ENCODE results near the gene METAP1. TPM values are rescaled to one million over a fixed set of nuclear protein-coding genes. Genes with fewer than 3 reads are reported as not detected.
"Not testable (repeated sequence)": the region's sequence is repeated elsewhere in the genome, so short reads cannot be mapped to it uniquely, and the experiment has no call there.

Gene METAP1
- total and polyA plus RNA-seq, 10 donors: 22.0 to 34.7 (median 29.8) TPM

GRCh38 chr4:99100876-99101275 lies 105.4 kb downstream of the METAP1 start:
- Histone ChIP-seq H3K36me3 (no peaks in the 10 kb centered on the region), H3K27ac (no peak overlapping the region), H3K4me1 (peaks cover 0 to 8% (median 2%) of the 10 kb centered on the region in 6 donors), H3K4me3 (no peak overlapping the region), H3K9me3 (no peaks in the 10 kb centered on the region), H3K27me3 (replicated peaks in 1 of 7) (no peaks in the 10 kb centered on the region)
- 89 to 100% (median 95%) methylated on average over 1 of the region's 1 CpG for WGBS, 5 donors
- intact Hi-C loops (cut with DNase I; ENCODE audit: low total_unique reads): no loop called here
- TF ChIP-seq POLR2AphosphoS5 (IDR thresholded peaks at IDR 0.05) (no peak), CTCF (IDR thresholded peaks at IDR 0.05 in 8 of 11, conservative IDR thresholded peaks at IDR 0.05 in 3 of 11) (no peak), POLR2A (IDR thresholded peaks at IDR 0.05) (no peak)
- DNase-seq: no peak

GRCh38 chr4:99102634-99103033 lies 107.1 kb downstream of the METAP1 start:
- Histone ChIP-seq H3K4me1 (peaks cover 0 to 8% (median 2%) of the 10 kb centered on the region in 6 donors), H3K36me3 (no peaks in the 10 kb centered on the region), H3K27me3 (replicated peaks in 1 of 7) (no peaks in the 10 kb centered on the region), H3K9me3 (no peaks in the 10 kb centered on the region), H3K27ac (peak overlapping the region in 1 of 8 donors; percentile 37), H3K4me3 (no peak overlapping the region)
- TF ChIP-seq CTCF (IDR thresholded peaks at IDR 0.05 in 8 of 11, conservative IDR thresholded peaks at IDR 0.05 in 3 of 11) (no peak), POLR2AphosphoS5 (IDR thresholded peaks at IDR 0.05) (no peak), POLR2A (IDR thresholded peaks at IDR 0.05) (no peak)
- 87 to 97% (median 91%) methylated on average over 2 of the region's 2 CpGs for WGBS, 5 donors
- intact Hi-C loops (cut with DNase I; ENCODE audit: low total_unique reads): no loop called here
- no peak for DNase-seq

GRCh38 chr4:99103166-99103565 lies 107.6 kb downstream of the METAP1 start:
- intact Hi-C loops (cut with DNase I; ENCODE audit: low total_unique reads): no loop called here

GRCh38 chr4:99104153-99104552 lies 108.6 kb downstream of the METAP1 start:
- 55 to 76% (median 65%) methylated on average over 1 of the region's 1 CpG for WGBS, 5 donors

More at GRCh38 chr4:99103166-99103565, 107.6 kb downstream of the METAP1 start:
- Histone ChIP-seq H3K4me1 (peaks cover 0 to 8% (median 2%) of the 10 kb centered on the region in 6 donors), H3K9me3 (no peaks in the 10 kb centered on the region), H3K4me3 (no peak overlapping the region), H3K27ac (peak overlapping the region in 2 of 8 donors; percentile 37 to 43), H3K27me3 (replicated peaks in 1 of 7) (no peaks in the 10 kb centered on the region), H3K36me3 (no peaks in the 10 kb centered on the region)
- DNase-seq: no peak
- TF ChIP-seq POLR2AphosphoS5 (IDR thresholded peaks at IDR 0.05) (no peak), POLR2A (IDR thresholded peaks at IDR 0.05) (no peak), CTCF (IDR thresholded peaks at IDR 0.05 in 8 of 11, conservative IDR thresholded peaks at IDR 0.05 in 3 of 11) (no peak)

GRCh38 chr4:99109286-99109685 lies 113.8 kb downstream of the METAP1 start:
- DNase-seq; H3K4me3 ChIP-seq; H3K4me1 ChIP-seq; H3K36me3 ChIP-seq; intact Hi-C loops (cut with DNase I; ENCODE audit: low total_unique reads); H3K27me3 ChIP-seq (replicated peaks in 1 of 7); H3K9me3 ChIP-seq; H3K27ac ChIP-seq: not testable (repeated sequence)
- 87 to 94% (median 90%) methylated on average over 12 of the region's 12 CpGs for WGBS, 5 donors

More at GRCh38 chr4:99104153-99104552, 108.6 kb downstream of the METAP1 start:
- Histone ChIP-seq H3K4me1 (peaks cover 0 to 8% (median 2%) of the 10 kb centered on the region in 6 donors), H3K27me3 (replicated peaks in 1 of 7) (no peaks in the 10 kb centered on the region), H3K9me3 (no peaks in the 10 kb centered on the region), H3K27ac (no peak overlapping the region), H3K36me3 (no peaks in the 10 kb centered on the region), H3K4me3 (no peak overlapping the region)
- DNase-seq: no peak
- TF ChIP-seq POLR2AphosphoS5 (IDR thresholded peaks at IDR 0.05): no peak
- no peak for TF ChIP-seq POLR2A (IDR thresholded peaks at IDR 0.05)
- TF ChIP-seq CTCF (IDR thresholded peaks at IDR 0.05 in 8 of 11, conservative IDR thresholded peaks at IDR 0.05 in 3 of 11): no peak
- intact Hi-C loops (cut with DNase I; ENCODE audit: low total_unique reads): no loop called here

Measured in spleen (tissue), 11 donors.